Measurements from ENCODE around the gene TPCN1. TPM values are rescaled to one million over a fixed set of nuclear protein-coding genes. Genes with fewer than 3 reads are reported as not detected.

Gene TPCN1
- total RNA-seq, 1 donor from 2014 or later: 8.4 TPM

DNA sequence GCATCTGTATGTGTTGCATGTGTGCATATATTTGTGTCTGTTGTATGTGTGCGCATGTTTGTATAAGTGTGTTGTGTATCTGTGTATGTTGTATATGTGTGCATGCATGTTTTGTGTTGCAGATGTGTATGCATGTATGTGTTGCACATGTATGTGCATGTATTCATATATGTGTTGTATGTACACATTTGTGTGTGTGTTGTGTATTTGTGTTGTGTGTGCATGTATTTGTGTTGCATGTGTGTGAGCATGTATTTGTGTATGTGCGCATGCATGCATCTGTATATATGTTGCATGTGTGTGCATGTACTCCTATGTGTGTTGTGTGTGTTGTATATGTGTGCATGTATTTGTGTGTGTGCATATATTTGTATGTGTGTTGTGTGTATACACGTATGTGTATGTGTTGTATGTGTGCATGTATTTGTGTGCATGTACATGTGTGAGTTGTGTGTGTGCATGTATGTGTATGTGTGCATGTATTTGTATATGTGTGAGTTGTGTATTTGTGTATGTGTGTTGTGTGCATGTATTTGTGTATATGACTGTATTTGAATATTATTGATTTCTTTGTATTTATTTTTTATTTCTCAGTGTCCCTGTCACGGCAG is 96.9 kb downstream of the TPCN1 start:
- Mint-ChIP-seq H3K36me3 (ENCODE audit: low read depth, unreplicated experiment) (peaks cover 38% of the 10 kb centered on the region), H3K4me1 (ENCODE audit: unreplicated experiment) (peaks cover 4% of the 10 kb centered on the region), H3K9me3 (ENCODE audit: unreplicated experiment) (no peaks in the 10 kb centered on the region), H3K27me3 (ENCODE audit: unreplicated experiment) (peaks cover 6% of the 10 kb centered on the region), H3K4me3 (ENCODE audit: unreplicated experiment) (peak overlapping the region; percentile 52), H3K27ac (ENCODE audit: unreplicated experiment) (peak overlapping the region; percentile 26)
- DNase-seq (ENCODE audit: low spot score): no peak
- TF ChIP-seq, protein P1, sequence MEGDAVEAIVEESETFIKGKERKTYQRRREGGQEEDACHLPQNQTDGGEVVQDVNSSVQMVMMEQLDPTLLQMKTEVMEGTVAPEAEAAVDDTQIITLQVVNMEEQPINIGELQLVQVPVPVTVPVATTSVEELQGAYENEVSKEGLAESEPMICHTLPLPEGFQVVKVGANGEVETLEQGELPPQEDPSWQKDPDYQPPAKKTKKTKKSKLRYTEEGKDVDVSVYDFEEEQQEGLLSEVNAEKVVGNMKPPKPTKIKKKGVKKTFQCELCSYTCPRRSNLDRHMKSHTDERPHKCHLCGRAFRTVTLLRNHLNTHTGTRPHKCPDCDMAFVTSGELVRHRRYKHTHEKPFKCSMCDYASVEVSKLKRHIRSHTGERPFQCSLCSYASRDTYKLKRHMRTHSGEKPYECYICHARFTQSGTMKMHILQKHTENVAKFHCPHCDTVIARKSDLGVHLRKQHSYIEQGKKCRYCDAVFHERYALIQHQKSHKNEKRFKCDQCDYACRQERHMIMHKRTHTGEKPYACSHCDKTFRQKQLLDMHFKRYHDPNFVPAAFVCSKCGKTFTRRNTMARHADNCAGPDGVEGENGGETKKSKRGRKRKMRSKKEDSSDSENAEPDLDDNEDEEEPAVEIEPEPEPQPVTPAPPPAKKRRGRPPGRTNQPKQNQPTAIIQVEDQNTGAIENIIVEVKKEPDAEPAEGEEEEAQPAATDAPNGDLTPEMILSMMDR (IDR thresholded peaks at IDR 0.05; ENCODE audit: unreplicated experiment): no peak

DNA sequence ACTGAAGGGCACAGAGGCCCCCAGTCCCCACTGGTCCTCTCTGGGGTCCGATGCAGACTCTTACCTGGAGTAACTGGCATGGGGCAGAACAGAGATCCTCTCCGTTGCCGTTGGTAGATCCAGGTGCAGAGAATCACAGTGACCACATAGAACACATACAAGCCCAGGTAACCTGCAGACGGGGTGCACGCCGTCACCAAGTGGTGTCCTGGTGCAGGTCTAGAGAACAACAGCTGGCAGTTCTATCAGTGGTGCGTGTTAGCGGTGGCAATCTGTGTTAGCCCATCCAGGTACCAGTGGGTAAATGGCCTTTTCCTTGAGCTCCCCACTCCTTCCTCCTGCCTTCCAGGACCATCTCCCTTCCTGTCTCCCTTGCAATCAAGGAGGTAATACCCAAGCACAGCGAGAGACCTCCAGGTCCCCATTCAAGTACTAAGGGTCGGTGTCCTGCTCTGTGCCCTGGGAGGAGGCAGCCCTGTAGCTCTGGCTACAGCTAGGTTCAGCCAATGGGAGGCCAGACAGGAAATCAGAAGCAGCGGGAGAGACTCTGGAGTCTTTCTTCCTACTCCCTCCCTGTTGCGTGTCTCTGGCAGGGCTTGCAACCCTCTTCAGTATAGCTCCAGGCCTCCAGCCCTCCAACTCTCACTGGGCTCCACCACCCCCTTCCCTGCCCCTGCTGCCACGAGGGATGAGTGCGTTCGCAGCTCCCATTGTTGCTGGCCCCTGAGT is 97.8 kb downstream of the TPCN1 start:
- no peak for DNase-seq (ENCODE audit: low spot score)
- Mint-ChIP-seq H3K4me3 (ENCODE audit: unreplicated experiment) (peak overlapping the region; percentile 67), H3K4me1 (ENCODE audit: unreplicated experiment) (peaks cover 4% of the 10 kb centered on the region), H3K9me3 (ENCODE audit: unreplicated experiment) (no peaks in the 10 kb centered on the region), H3K36me3 (ENCODE audit: low read depth, unreplicated experiment) (peaks cover 38% of the 10 kb centered on the region), H3K27me3 (ENCODE audit: unreplicated experiment) (peaks cover 6% of the 10 kb centered on the region), H3K27ac (ENCODE audit: unreplicated experiment) (no peak overlapping the region)
- TF ChIP-seq, protein P1 (IDR thresholded peaks at IDR 0.05; ENCODE audit: unreplicated experiment): no peak

GRCh38 chr12:113320401-113320800 is 99.1 kb downstream of the TPCN1 start:
- Mint-ChIP-seq H3K27me3 (ENCODE audit: unreplicated experiment) (peaks cover 6% of the 10 kb centered on the region), H3K9me3 (ENCODE audit: unreplicated experiment) (no peaks in the 10 kb centered on the region), H3K27ac (ENCODE audit: unreplicated experiment) (no peak overlapping the region), H3K4me1 (ENCODE audit: unreplicated experiment) (peaks cover 4% of the 10 kb centered on the region), H3K36me3 (ENCODE audit: low read depth, unreplicated experiment) (peaks cover 34% of the 10 kb centered on the region), H3K4me3 (ENCODE audit: unreplicated experiment) (no peak overlapping the region)
- TF ChIP-seq, protein P1 (IDR thresholded peaks at IDR 0.05; ENCODE audit: unreplicated experiment): no peak
- DNase-seq (ENCODE audit: low spot score): no peak

GRCh38 chr12:113322343-113322742 is 101.1 kb downstream of the TPCN1 start:
- H3K27ac Mint-ChIP-seq (ENCODE audit: unreplicated experiment): no peak overlapping the region
- H3K4me1 Mint-ChIP-seq (ENCODE audit: unreplicated experiment): peaks cover 10% of the 10 kb centered on the region
- H3K27me3 Mint-ChIP-seq (ENCODE audit: unreplicated experiment): peaks cover 8% of the 10 kb centered on the region
- DNase-seq (ENCODE audit: low spot score): no peak
- H3K9me3 Mint-ChIP-seq (ENCODE audit: unreplicated experiment): no peaks in the 10 kb centered on the region
- H3K4me3 Mint-ChIP-seq (ENCODE audit: unreplicated experiment): no peak overlapping the region
- H3K36me3 Mint-ChIP-seq (ENCODE audit: low read depth, unreplicated experiment): peaks cover 34% of the 10 kb centered on the region
- TF ChIP-seq, protein P1 (IDR thresholded peaks at IDR 0.05; ENCODE audit: unreplicated experiment): no peak

- Mint-ChIP-seq H3K27ac (ENCODE audit: unreplicated experiment) (no peak overlapping the region), H3K4me1 (ENCODE audit: unreplicated experiment) (peaks cover 27% of the 10 kb centered on the region), H3K36me3 (ENCODE audit: low read depth, unreplicated experiment) (peaks cover 26% of the 10 kb centered on the region), H3K9me3 (ENCODE audit: unreplicated experiment) (no peaks in the 10 kb centered on the region), H3K4me3 (ENCODE audit: unreplicated experiment) (no peak overlapping the region), H3K27me3 (ENCODE audit: unreplicated experiment) (peaks cover 3% of the 10 kb centered on the region)
- DNase-seq (ENCODE audit: low spot score): no peak
- TF ChIP-seq, protein P1 (IDR thresholded peaks at IDR 0.05; ENCODE audit: unreplicated experiment): no peak
These were observed 104.7 kb downstream of the TPCN1 start for GRCh38 chr12:113325916-113326315.

All from endothelial cell (in vitro differentiated cells).